Type B pancreatic cell (in vitro differentiated cells): ENCODE measurements around the gene EEF2KMT. TPM values are rescaled to one million over a fixed set of nuclear protein-coding genes. Genes with fewer than 3 reads are reported as not detected.
A peak's percentile ranks its signal among the peaks of the same experiment; 100 is the strongest.
"Not testable (repeated sequence)": the region's sequence is repeated elsewhere in the genome, so short reads cannot be mapped to it uniquely, and the experiment has no call there.

Experiments used
- DNase-seq: peaks from one replicate; pipeline ENCODE4 v3.0.0; 2021; ENCODE audit warnings: mixed read lengths; ENCODE audit not compliant: unreplicated experiment; ENCODE audit errors: extremely low spot score
- H3K27ac Mint-ChIP-seq: 2 replicates; pipeline ENCODE4 v1.8.0; 2021; ENCODE audit warnings: mild to moderate bottlenecking, mixed read lengths
- H3K27me3 Mint-ChIP-seq: 2 replicates; pipeline ENCODE4 v1.8.0; 2021; ENCODE audit warnings: mixed read lengths
- H3K36me3 Mint-ChIP-seq: 2 replicates; pipeline ENCODE4 v1.8.0; 2021; ENCODE audit warnings: mixed read lengths
- H3K4me1 Mint-ChIP-seq: one replicate; pipeline ENCODE4 v1.8.0; 2021; ENCODE audit warnings: mixed read lengths; ENCODE audit not compliant: unreplicated experiment
- H3K4me3 Mint-ChIP-seq: 2 replicates; pipeline ENCODE4 v1.8.0; 2021; ENCODE audit warnings: mild to moderate bottlenecking, mixed read lengths
- H3K9me3 Mint-ChIP-seq: 2 replicates; pipeline ENCODE4 v1.8.0; 2021; ENCODE audit warnings: mixed read lengths
- CTCF ChIP-seq: fragments of 200-600 bp; sonication (generic); conservative IDR thresholded peaks from 2 replicates; pipeline ENCODE4 v1.5.0; 2021; ENCODE audit warnings: antibody characterized with exemption, mild to moderate bottlenecking
- total RNA-seq: library from RNA; stranded (reverse); gene quantifications from 2 replicates; pipeline ENCODE4 v1.2.1, GENCODE V29; 2021; ENCODE audit warnings: low replicate concordance

The EEF2KMT gene
- total RNA-seq, 1 donor from 2014 or later: 16.5 TPM

GRCh38 chr16:5078626-5079025 is 19.0 kb downstream of the EEF2KMT start:
- H3K4me3 Mint-ChIP-seq: no peak overlapping the region
- H3K4me1 Mint-ChIP-seq: no peaks in the 10 kb centered on the region
- TF ChIP-seq CTCF: no peak
- H3K36me3 Mint-ChIP-seq: peaks cover 4% of the 10 kb centered on the region
- no peak for DNase-seq
- H3K9me3 Mint-ChIP-seq: no peaks in the 10 kb centered on the region
- H3K27me3 Mint-ChIP-seq: no peaks in the 10 kb centered on the region
- H3K27ac Mint-ChIP-seq: no peak overlapping the region

- Mint-ChIP-seq H3K9me3 (no peaks in the 10 kb centered on the region), H3K4me1 (peaks cover 9% of the 10 kb centered on the region), H3K27ac (no peak overlapping the region), H3K27me3 (no peaks in the 10 kb centered on the region), H3K36me3 (peaks cover 4% of the 10 kb centered on the region), H3K4me3 (no peak overlapping the region)
- no peak for TF ChIP-seq CTCF
- no peak for DNase-seq
Observed at GRCh38 chr16:5077304-5077703, 20.3 kb downstream of the EEF2KMT start.

GRCh38 chr16:5075637-5076036 is 22.0 kb downstream of the EEF2KMT start:
- Mint-ChIP-seq H3K4me3 (no peak overlapping the region), H3K27me3 (no peaks in the 10 kb centered on the region), H3K4me1 (peaks cover 9% of the 10 kb centered on the region), H3K36me3 (peaks cover 4% of the 10 kb centered on the region), H3K9me3 (no peaks in the 10 kb centered on the region), H3K27ac (no peak overlapping the region)
- DNase-seq: no peak
- TF ChIP-seq CTCF: no peak

DNA sequence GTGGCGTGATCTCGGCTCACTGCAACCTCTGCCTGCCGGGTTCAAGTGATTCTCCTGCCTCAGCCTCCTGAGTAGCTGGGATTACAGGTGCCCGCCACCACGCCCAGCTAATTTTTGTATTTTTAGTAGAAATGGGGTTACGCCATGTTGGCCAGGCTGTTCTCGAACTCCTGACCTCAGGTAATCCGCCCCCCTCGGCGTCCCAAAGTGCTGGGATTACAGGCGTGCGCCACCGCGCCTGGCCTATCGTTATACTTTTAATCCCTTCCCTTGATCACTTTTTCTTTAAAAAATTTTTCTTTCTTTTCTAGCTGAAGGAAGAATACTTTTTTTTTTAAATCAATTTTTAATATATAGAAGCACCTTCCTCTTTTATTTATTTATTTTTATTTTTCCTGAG is 23.8 kb downstream of the EEF2KMT start:
- H3K4me3 Mint-ChIP-seq, H3K27me3 Mint-ChIP-seq: not testable (repeated sequence)

GRCh38 chr16:5073279-5073629 is 24.3 kb downstream of the EEF2KMT start:
- Mint-ChIP-seq H3K27ac (no peak overlapping the region), H3K4me3 (peak overlapping the region; percentile 96), H3K27me3 (no peaks in the 10 kb centered on the region), H3K36me3 (peaks cover 4% of the 10 kb centered on the region), H3K9me3 (no peaks in the 10 kb centered on the region), H3K4me1 (peaks cover 9% of the 10 kb centered on the region)
- TF ChIP-seq CTCF: no peak
- no peak for DNase-seq

More for the DNA sequence above, 23.8 kb downstream of the EEF2KMT start:
- H3K4me1 Mint-ChIP-seq, H3K36me3 Mint-ChIP-seq, H3K9me3 Mint-ChIP-seq, H3K27ac Mint-ChIP-seq, DNase-seq: not testable (repeated sequence)

- no peak for DNase-seq
- peak overlapping the region; percentile 88 for H3K27ac Mint-ChIP-seq
- peaks cover 4% of the 10 kb centered on the region for H3K36me3 Mint-ChIP-seq
- peaks cover 5% of the 10 kb centered on the region for H3K27me3 Mint-ChIP-seq
- no peak for TF ChIP-seq CTCF
- H3K4me3 Mint-ChIP-seq: peak overlapping the region; percentile 96
- H3K9me3 Mint-ChIP-seq: no peaks in the 10 kb centered on the region
- peaks cover 9% of the 10 kb centered on the region for H3K4me1 Mint-ChIP-seq
Observed at GRCh38 chr16:5072334-5073278, 25.0 kb downstream of the EEF2KMT start.
